Measurements from ENCODE around the gene PHF10.
"Not testable (repeated sequence)": the region's sequence is repeated elsewhere in the genome, so short reads cannot be mapped to it uniquely, and the experiment has no call there.

GRCh38 chr6:169765789-169766188 lies 41.5 kb upstream of the PHF10 start:
- TF ChIP-seq, protein P1, sequence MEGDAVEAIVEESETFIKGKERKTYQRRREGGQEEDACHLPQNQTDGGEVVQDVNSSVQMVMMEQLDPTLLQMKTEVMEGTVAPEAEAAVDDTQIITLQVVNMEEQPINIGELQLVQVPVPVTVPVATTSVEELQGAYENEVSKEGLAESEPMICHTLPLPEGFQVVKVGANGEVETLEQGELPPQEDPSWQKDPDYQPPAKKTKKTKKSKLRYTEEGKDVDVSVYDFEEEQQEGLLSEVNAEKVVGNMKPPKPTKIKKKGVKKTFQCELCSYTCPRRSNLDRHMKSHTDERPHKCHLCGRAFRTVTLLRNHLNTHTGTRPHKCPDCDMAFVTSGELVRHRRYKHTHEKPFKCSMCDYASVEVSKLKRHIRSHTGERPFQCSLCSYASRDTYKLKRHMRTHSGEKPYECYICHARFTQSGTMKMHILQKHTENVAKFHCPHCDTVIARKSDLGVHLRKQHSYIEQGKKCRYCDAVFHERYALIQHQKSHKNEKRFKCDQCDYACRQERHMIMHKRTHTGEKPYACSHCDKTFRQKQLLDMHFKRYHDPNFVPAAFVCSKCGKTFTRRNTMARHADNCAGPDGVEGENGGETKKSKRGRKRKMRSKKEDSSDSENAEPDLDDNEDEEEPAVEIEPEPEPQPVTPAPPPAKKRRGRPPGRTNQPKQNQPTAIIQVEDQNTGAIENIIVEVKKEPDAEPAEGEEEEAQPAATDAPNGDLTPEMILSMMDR (IDR thresholded peaks at IDR 0.05; ENCODE audit: low read length), result not testable (repeated sequence)
- not testable (repeated sequence) for TF ChIP-seq EZH2 (optimal IDR thresholded peaks at IDR 0.05; ENCODE audit: low read depth, low read length); EZH2phosphoT487 (IDR thresholded peaks at IDR 0.05; ENCODE audit: low read length)
